Skeletal muscle cell (primary cell): ENCODE data around the gene MMAB.

Experiments
- DNase-seq: peaks from one replicate; pipeline ENCODE4 v3.0.0-alpha.2; 2010; ENCODE audit warnings: low read depth
- H3K4me3 ChIP-seq: 2 replicates; pipeline ENCODE4 v1.5.1; 2011; ENCODE audit warnings: low read depth, mild to moderate bottlenecking, control low read depth, low read length, moderate library complexity

The MMAB gene

GRCh38 chr12:109563291-109564284 lies 9.7 kb downstream of the MMAB start:
- DNase-seq: no peak
- H3K4me3 ChIP-seq: no peak overlapping the region

GRCh38 chr12:109562871-109563270 lies 10.4 kb downstream of the MMAB start:
- H3K4me3 ChIP-seq: no peak overlapping the region
- no peak for DNase-seq

- H3K4me3 ChIP-seq: no peak overlapping the region
- DNase-seq: no peak
These were observed 11.6 kb downstream of the MMAB start for GRCh38 chr12:109561711-109562030.

GRCh38 chr12:109560867-109561710 lies 12.2 kb downstream of the MMAB start:
- DNase-seq: no peak
- no peak overlapping the region for H3K4me3 ChIP-seq

- DNase-seq: no peak
- no peak overlapping the region for H3K4me3 ChIP-seq
These were observed 13.7 kb downstream of the MMAB start for GRCh38 chr12:109559601-109560000.

GRCh38 chr12:109559200-109559505 lies 14.2 kb downstream of the MMAB start:
- DNase-seq: no peak
- no peak overlapping the region for H3K4me3 ChIP-seq

- H3K4me3 ChIP-seq: no peak overlapping the region
- no peak for DNase-seq
These were observed 14.7 kb downstream of the MMAB start for GRCh38 chr12:109558374-109559199.

GRCh38 chr12:109557805-109558204 lies 15.5 kb downstream of the MMAB start:
- no peak overlapping the region for H3K4me3 ChIP-seq
- no peak for DNase-seq

GRCh38 chr12:109557200-109557599 lies 16.1 kb downstream of the MMAB start:
- DNase-seq: no peak
- no peak overlapping the region for H3K4me3 ChIP-seq

- DNase-seq: no peak
- no peak overlapping the region for H3K4me3 ChIP-seq
These were observed 17.6 kb downstream of the MMAB start for GRCh38 chr12:109555431-109556315.

GRCh38 chr12:109554761-109555160 lies 18.5 kb downstream of the MMAB start:
- H3K4me3 ChIP-seq: no peak overlapping the region
- no peak for DNase-seq

GRCh38 chr12:109553906-109554500 lies 19.3 kb downstream of the MMAB start:
- no peak overlapping the region for H3K4me3 ChIP-seq
- DNase-seq: no peak

- H3K4me3 ChIP-seq: no peak overlapping the region
- DNase-seq: no peak
These were observed 19.8 kb downstream of the MMAB start for GRCh38 chr12:109553483-109553882.

- no peak overlapping the region for H3K4me3 ChIP-seq
- no peak for DNase-seq
These were observed 20.3 kb downstream of the MMAB start for GRCh38 chr12:109552971-109553370.

- H3K4me3 ChIP-seq: no peak overlapping the region
- DNase-seq: no peak
These were observed 22.2 kb downstream of the MMAB start for GRCh38 chr12:109551108-109551507.

- DNase-seq: no peak
- no peak overlapping the region for H3K4me3 ChIP-seq
These were observed 23.0 kb downstream of the MMAB start for GRCh38 chr12:109550281-109550680.

- no peak for DNase-seq
- no peak overlapping the region for H3K4me3 ChIP-seq
These were observed 23.6 kb downstream of the MMAB start for GRCh38 chr12:109549613-109550270.

- DNase-seq: no peak
These were observed 25.0 kb downstream of the MMAB start for GRCh38 chr12:109548258-109548657.

More at GRCh38 chr12:109548258-109548657, 25.0 kb downstream of the MMAB start:
- H3K4me3 ChIP-seq: no peak overlapping the region
